ENCODE measurements around the gene TOGARAM2.

- TF ChIP-seq RARB (CRISPR knock-in tag; IDR thresholded peaks at IDR 0.05) (no peak), PATZ1 (CRISPR knock-in tag; IDR thresholded peaks at IDR 0.05; ENCODE audit: borderline replicate concordance) (no peak), ARNTL (CRISPR knock-in tag; IDR thresholded peaks at IDR 0.05; ENCODE audit: borderline replicate concordance, low read depth) (no peak), ZC3H10 (CRISPR knock-in tag; IDR thresholded peaks at IDR 0.05) (no peak), TOX (CRISPR knock-in tag; IDR thresholded peaks at IDR 0.05; ENCODE audit: borderline replicate concordance) (no peak)
These were observed 2.5 kb upstream of the TOGARAM2 start for GRCh38 chr2:28978606-28979005.
